Effector memory CD4-positive, alpha-beta T cell (primary cell): Measurements from ENCODE around the gene IFNG.
A peak's percentile ranks its signal among the peaks of the same experiment; 100 is the strongest.
"Not testable (repeated sequence)": the region's sequence is repeated elsewhere in the genome, so short reads cannot be mapped to it uniquely, and the experiment has no call there.

Experiments used
- DNase-seq, 3 donors: peaks; one replicate each; pipeline ENCODE4 v3.0.0-alpha.2; 2020
- H3K27ac ChIP-seq: 2 replicates; pipeline ENCODE4 v1.7.0; 2013; ENCODE audit warnings: mild to moderate bottlenecking, low read length, moderate library complexity; ENCODE audit not compliant: insufficient read depth, poor library complexity, severe bottlenecking
- H3K27me3 ChIP-seq: replicated peaks from 2 replicates; pipeline ENCODE4 v1.7.0; 2013; ENCODE audit warnings: mild to moderate bottlenecking, low read length; ENCODE audit not compliant: insufficient read depth, control insufficient read depth, poor library complexity, severe bottlenecking
- H3K36me3 ChIP-seq: 2 replicates; pipeline ENCODE4 v1.7.0; 2013; ENCODE audit warnings: mild to moderate bottlenecking, low read length, moderate library complexity; ENCODE audit not compliant: control insufficient read depth, insufficient read depth
- H3K4me1 ChIP-seq: 2 replicates; pipeline ENCODE4 v1.7.0; 2013; ENCODE audit warnings: low read length, mild to moderate bottlenecking; ENCODE audit not compliant: control insufficient read depth, insufficient read depth, poor library complexity, severe bottlenecking
- H3K4me3 ChIP-seq: 2 replicates; pipeline ENCODE4 v1.7.0; 2013; ENCODE audit warnings: low read length, low read depth, mild to moderate bottlenecking; ENCODE audit not compliant: insufficient read depth, poor library complexity, severe bottlenecking
- H3K9me3 ChIP-seq: 2 replicates; pipeline ENCODE4 v1.7.0; 2013; ENCODE audit warnings: mild to moderate bottlenecking, low read length, moderate library complexity; ENCODE audit not compliant: control insufficient read depth
- total RNA-seq, 3 donors: gene quantifications; one replicate each; lab custom pipeline; 2026; lab: John Stamatoyannopoulos, UW

The IFNG gene
- 25.6 to 66.5 (median 29.0) reads per million in 3 donors for total RNA-seq

DNA sequence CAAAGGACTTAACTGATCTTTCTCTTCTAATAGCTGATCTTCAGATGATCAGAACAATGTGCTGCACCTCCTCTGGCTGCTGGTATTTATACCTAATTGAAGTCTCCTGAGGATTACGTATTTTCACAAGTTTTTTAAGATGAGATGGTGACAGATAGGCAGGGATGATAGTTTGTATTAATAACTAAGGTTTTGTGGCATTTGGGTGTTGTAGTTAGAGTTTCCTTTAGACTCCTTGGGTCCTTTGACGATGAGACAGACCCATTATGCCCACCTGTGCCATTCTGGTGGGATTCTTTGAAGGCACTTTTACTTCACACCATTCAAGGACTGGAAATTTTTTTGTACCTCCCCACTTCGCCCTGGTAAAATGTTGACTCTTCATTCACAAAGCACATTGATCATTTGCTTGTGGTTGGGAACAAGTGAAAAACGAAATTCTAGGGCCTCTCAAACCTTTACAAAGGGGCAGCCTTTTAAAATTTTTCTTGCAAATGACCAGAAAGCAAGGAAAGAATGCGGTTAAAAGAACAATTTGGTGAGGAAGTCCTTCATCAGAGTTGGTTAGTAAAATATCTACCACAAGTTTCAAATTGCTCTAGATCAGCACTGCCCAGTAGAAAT is at the start of gene IFNG:
Gene IFNG, minus strand, starts transcription at position 60 of the 624 bp plus-strand sequence. CDS start 125 bp downstream, outside the sequence.
- H3K4me1 ChIP-seq, result no peaks in the 10 kb centered on the region
- no peak within 1 kb of the TSS for H3K4me3 ChIP-seq
- H3K27ac ChIP-seq, result no peak within 1 kb of the TSS
- H3K9me3 ChIP-seq, result no peaks in the 10 kb centered on the region
- H3K27me3 ChIP-seq, result no peaks in the 10 kb centered on the region
- no peaks in the 10 kb centered on the region for H3K36me3 ChIP-seq
- DNase-seq, result no peak

DNA sequence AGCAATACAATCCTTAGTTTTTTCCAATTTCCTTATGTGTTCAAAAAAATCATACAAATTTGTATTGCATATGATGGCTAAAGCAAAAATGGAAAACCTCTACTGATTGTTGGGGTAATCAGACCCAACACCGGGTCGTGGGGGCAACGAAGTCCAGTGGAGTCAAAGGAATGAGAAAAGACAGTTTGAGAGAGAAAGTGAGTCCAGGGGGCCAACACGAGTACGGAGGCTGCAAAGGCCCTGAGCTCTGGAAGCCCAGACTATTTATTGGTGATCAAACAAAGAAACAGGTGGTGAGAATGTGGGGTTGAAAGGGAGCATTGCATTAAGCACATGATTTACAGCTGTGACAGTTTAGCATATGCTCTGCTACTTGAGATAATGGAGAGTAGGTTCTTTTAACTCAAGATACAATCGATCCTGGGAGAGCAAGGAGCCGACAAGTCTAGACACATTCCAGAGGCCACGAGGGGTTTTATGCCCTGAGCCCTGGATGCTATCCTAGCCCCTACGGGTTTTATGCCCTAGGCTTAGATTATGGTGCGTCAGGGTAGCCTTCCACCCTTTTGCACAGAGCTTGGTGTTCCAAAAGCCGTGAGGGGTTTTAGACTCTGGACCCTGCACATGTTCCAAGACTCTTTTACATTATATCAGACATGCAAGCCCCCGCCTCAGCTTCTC is 49.6 kb upstream of the IFNG start:
- DNase-seq, H3K27ac ChIP-seq, H3K36me3 ChIP-seq, H3K4me3 ChIP-seq, H3K27me3 ChIP-seq, H3K4me1 ChIP-seq, H3K9me3 ChIP-seq: not testable (repeated sequence)

DNA sequence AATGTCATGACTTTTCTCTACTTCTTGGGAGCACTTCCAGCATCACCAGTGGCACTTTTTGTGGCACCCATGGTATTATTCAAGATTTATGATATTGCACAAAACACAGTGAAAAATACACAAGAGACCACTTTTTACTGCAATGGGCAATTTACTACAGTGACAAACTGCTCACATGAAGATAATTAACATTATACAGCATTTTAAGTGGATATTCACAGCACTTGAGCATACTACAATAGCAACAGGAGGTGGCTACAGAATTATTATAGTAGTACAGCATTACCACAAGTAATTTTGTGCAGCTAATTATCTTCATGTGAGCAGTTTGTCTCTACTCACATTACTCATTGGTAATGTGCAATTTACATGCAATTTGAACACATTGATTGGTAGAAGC is 47.7 kb upstream of the IFNG start:
- H3K9me3 ChIP-seq, result no peaks in the 10 kb centered on the region
- no peak overlapping the region for H3K27ac ChIP-seq
- DNase-seq, result no peak
- H3K4me1 ChIP-seq, result peaks cover 9% of the 10 kb centered on the region
- no peaks in the 10 kb centered on the region for H3K27me3 ChIP-seq
- H3K36me3 ChIP-seq, result no peaks in the 10 kb centered on the region
- no peak overlapping the region for H3K4me3 ChIP-seq

DNA sequence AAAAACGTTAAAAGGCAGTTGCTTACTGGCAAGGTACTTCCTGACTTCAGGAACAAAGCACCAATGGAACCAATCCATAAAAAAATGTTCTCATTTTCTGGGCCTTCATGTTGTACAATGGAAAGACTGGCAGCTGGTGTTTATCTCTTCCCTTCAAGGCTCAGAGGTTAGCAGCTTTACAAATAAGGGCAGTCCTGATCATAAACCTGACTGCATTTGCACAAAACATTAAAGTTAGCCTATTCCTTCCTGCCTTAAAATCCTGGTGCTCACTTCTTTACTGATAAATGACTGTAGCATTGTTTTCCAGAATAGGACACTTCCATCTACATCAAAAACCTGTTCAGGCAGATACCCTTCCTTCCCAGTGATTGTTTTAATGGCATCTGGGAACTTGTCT is 46.9 kb upstream of the IFNG start:
- Histone ChIP-seq H3K4me1 (peaks cover 9% of the 10 kb centered on the region), H3K36me3 (no peaks in the 10 kb centered on the region), H3K27ac (no peak overlapping the region), H3K27me3 (no peaks in the 10 kb centered on the region), H3K9me3 (no peaks in the 10 kb centered on the region), H3K4me3 (no peak overlapping the region)
- DNase-seq, result no peak

DNA sequence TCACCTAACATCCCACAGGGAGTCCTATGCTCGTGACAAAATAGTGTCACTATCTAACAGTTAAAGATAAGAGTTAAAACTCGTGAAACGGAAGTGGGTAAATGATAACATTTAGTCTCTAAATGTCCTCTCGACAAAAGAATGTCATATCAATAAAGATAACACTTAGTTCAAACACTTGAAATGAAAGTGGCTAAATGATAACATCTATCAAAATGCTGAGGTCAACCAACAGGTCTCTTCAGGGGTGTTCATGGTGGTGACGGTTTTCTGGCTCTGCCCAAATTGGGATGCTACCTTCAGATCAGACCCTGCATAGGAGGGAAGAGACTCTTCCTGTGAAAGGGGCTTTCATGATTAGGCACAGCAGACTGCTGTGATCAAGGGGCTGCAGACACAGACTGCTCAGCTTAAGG is 43.9 kb upstream of the IFNG start:
- Histone ChIP-seq H3K4me3 (no peak overlapping the region), H3K27me3 (no peaks in the 10 kb centered on the region), H3K9me3 (no peaks in the 10 kb centered on the region), H3K4me1 (peaks cover 19% of the 10 kb centered on the region), H3K36me3 (no peaks in the 10 kb centered on the region), H3K27ac (no peak overlapping the region)
- no peak for DNase-seq

DNA sequence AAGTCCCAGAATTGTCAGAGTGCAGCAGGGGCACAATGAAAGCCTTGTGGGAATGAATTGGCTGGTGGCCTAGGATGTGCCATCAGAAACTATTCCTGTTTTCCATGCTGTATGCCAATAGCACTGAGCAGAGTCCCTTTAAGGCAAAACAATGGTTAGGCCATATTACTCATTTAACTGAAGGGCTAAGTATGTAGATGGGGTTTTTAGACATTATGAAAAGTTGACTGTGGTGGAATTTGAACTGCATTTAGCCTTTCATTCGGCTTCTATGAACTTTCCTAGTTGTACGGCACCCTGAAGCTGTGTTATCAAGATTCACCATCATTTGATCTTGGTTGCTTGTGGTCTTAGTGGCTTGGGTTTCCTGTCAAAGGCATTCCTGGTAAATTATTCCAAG is 41.3 kb upstream of the IFNG start:
- Histone ChIP-seq H3K36me3 (no peaks in the 10 kb centered on the region), H3K27me3 (no peaks in the 10 kb centered on the region), H3K9me3 (no peaks in the 10 kb centered on the region), H3K4me3 (no peak overlapping the region), H3K27ac (no peak overlapping the region), H3K4me1 (peaks cover 19% of the 10 kb centered on the region)
- DNase-seq, result no peak

DNA sequence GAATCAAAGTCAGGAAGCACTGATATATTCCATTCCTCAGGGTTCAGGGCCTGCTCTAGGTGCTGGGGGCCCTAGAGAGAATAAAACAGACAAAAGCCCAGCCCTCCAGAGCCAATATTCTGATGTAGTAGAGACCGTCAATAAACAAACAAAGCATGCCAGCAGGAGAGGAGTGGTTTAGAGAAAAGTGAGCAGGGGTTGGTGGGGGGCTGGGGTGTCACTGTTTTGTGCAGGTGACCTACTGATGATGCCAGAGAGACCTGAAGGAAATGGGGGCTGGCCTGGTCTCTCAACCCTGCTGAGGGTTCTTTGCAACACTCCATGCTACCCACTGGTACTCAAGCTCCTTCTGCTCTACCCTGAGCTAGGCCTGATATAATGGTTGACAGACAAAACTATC is 39.6 kb upstream of the IFNG start:
- H3K9me3 ChIP-seq, result no peaks in the 10 kb centered on the region
- H3K27me3 ChIP-seq, result no peaks in the 10 kb centered on the region
- no peak for DNase-seq
- H3K36me3 ChIP-seq, result no peaks in the 10 kb centered on the region
- peaks cover 19% of the 10 kb centered on the region for H3K4me1 ChIP-seq
- no peak overlapping the region for H3K27ac ChIP-seq
- H3K4me3 ChIP-seq, result no peak overlapping the region

DNA sequence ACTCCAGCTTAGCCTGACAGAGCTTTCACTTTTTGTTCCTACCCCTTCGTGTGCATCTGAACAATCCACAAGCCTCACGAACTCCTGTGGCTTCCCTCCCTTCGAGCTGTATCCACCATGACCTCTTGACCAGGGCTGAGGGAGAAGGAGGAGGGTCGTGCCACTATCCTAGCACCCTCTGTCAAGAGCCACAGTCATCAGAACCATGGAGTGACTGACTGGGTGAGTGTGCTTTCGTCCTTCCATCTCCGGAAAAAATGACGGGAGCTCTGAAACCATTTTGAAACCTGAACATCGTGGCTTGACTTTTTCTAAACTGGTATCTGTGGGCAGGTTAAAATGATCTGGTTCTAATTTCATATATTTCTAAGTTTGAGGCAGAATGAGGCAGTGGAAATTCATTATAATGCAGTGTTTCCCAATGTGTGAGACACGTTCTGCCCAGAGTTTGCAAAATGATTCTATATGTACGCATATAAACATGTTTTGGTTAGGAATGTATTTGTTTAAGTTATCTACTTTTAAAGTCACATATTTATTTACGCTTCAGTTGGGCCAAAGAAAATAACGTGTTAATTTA is 39.1 kb upstream of the IFNG start:
- DNase-seq, result no peak
- no peaks in the 10 kb centered on the region for H3K27me3 ChIP-seq
- no peak overlapping the region for H3K27ac ChIP-seq
- H3K4me1 ChIP-seq, result peaks cover 17% of the 10 kb centered on the region
- H3K4me3 ChIP-seq, result peak overlapping the region; percentile 4
- no peaks in the 10 kb centered on the region for H3K9me3 ChIP-seq
- H3K36me3 ChIP-seq, result no peaks in the 10 kb centered on the region

DNA sequence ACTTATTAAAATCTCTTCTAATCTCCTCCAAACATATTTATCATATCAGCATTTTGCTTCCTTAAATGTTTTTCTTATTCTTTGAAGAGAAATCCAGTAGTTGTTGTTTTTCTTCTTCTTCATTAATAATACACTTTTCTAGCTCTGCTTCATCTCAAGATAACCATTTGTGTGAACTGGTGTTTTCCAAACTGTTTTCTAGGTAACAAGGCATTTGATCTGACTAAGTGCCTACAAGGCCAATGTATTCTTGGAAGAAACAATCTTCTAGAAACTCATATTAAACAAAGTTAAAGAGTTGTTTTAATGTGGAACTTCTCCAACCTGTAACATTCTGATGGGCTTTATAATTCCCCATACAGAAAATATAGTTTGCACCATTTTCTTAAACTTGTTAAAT is 30.8 kb upstream of the IFNG start:
- no peaks in the 10 kb centered on the region for H3K36me3 ChIP-seq
- H3K9me3 ChIP-seq, result no peaks in the 10 kb centered on the region
- H3K27me3 ChIP-seq, result no peaks in the 10 kb centered on the region
- no peak overlapping the region for H3K27ac ChIP-seq
- no peak overlapping the region for H3K4me3 ChIP-seq
- H3K4me1 ChIP-seq, result no peaks in the 10 kb centered on the region
- no peak for DNase-seq

DNA sequence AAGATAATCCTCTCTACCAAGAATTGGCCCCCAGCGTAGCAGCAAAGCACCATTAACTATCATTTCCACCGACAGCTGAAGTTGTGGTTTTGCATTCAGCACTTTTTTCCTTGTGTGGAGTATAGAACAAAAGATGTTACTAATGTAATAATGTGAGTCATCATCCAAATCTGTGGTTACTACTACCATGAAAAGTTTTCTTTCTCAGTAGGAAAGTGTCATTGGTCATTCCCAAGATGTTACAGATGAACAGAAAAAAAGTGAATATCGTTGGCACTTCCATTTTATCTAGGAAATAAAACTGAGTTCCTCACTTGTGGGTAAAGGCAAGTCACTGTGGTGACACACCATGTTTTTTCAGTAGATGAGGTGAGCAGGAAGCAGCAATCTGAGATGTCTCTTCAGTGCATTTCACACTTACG is 30.3 kb upstream of the IFNG start:
- Histone ChIP-seq H3K4me3 (no peak overlapping the region), H3K4me1 (no peaks in the 10 kb centered on the region), H3K27me3 (no peaks in the 10 kb centered on the region), H3K27ac (no peak overlapping the region), H3K36me3 (no peaks in the 10 kb centered on the region), H3K9me3 (no peaks in the 10 kb centered on the region)
- no peak for DNase-seq
